Epithelial cell of prostate (primary cell): ENCODE data around the gene TMEM52B.

Experiments
- DNase-seq: peaks from one replicate; pipeline ENCODE4 v3.0.0-alpha.2; 2011; ENCODE audit warnings: low read depth, low spot score
- H3K27ac ChIP-seq: fragments of 450-650 bp; 2 replicates; pipeline ENCODE4 v1.5.1; 2017; ENCODE audit warnings: mild to moderate bottlenecking

The TMEM52B gene

GRCh38 chr12:10235761-10236631, 57.2 kb downstream of the TMEM52B start:
- DNase-seq = no peak
- H3K27ac ChIP-seq = no peak overlapping the region

- DNase-seq = no peak
- H3K27ac ChIP-seq = no peak overlapping the region
These were observed 57.9 kb downstream of the TMEM52B start for GRCh38 chr12:10236720-10237119.

DNA sequence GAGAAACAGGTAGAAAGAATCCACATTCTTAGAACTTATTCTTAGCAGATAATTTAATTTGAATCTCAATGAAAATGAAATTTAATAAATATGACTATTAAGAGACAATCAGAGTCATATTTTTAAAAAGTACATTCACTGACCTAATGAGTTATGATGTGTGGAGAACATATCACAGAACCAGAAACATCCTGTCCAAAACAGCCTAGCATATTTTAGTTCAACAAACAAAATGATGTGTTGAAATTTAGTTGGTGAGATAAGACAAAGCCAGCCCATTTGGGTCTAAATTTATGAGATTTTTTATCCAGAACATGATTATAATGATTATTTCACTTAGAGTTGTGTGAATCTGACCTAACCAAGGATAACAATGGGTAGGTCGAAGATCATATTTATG, 59.7 kb downstream of the TMEM52B start:
- no peak for DNase-seq
- H3K27ac ChIP-seq = no peak overlapping the region

GRCh38 chr12:10241290-10241689, 62.5 kb downstream of the TMEM52B start:
- DNase-seq = no peak
- H3K27ac ChIP-seq = no peak overlapping the region
